AG04449 (cell line): ENCODE data around the gene MGAT4A.

Experiments used
- CTCF ChIA-PET: fragments of 350-600 bp; formaldehyde crosslinking; extraction: SDS; loops from one replicate; lab custom pipeline; 2021; ENCODE audit warnings: antibody characterized with exemption; lab: Yijun Ruan, JAX
- POLR2A ChIA-PET: fragments of 400-600, 350-600 bp; formaldehyde crosslinking; extraction: SDS; loops from one replicate; lab custom pipeline; 2020; ENCODE audit warnings: antibody characterized with exemption, inconsistent platforms; lab: Yijun Ruan, JAX
- DNase-seq: peaks from one replicate; pipeline ENCODE4 v3.0.0-alpha.2; 2010; ENCODE audit warnings: low read depth, low spot score
- H3K4me3 ChIP-seq: 2 replicates; pipeline ENCODE4 v1.5.1; 2011; ENCODE audit warnings: low read depth, mild to moderate bottlenecking, control low read depth, low read length
- TF ChIP-seq, protein P1 (sequence below): IDR thresholded peaks from one replicate; pipeline ENCODE4 v1.5.1; 2011; ENCODE audit warnings: mild to moderate bottlenecking, moderate library complexity, low read length, control low read depth, inconsistent platforms; ENCODE audit not compliant: insufficient read depth; ENCODE audit errors: missing control alignments

The MGAT4A gene

DNA sequence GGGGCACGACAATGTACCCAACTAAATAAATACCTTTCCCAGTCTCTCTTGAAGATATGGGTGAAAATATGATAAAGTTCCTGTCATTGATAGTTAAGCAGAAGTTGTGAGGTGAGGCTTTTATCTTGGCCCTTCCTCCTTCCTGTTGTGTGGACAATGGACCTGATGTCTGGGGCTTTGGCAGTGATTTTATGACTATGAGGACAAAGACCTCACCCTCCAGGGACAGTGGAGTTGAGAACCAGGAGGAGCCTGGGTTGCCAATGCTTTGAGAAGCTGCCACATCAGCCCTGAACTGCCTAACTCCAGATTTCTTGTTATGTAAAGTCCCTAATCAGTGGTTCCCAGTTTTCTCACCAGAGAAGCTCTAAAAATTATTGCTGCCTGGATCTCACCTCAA, 20.8 kb upstream of the MGAT4A start:
- CTCF ChIA-PET = no interaction called here
- POLR2A ChIA-PET = no interaction called here
- DNase-seq = no peak
- no peak overlapping the region for H3K4me3 ChIP-seq
- TF ChIP-seq, protein P1, sequence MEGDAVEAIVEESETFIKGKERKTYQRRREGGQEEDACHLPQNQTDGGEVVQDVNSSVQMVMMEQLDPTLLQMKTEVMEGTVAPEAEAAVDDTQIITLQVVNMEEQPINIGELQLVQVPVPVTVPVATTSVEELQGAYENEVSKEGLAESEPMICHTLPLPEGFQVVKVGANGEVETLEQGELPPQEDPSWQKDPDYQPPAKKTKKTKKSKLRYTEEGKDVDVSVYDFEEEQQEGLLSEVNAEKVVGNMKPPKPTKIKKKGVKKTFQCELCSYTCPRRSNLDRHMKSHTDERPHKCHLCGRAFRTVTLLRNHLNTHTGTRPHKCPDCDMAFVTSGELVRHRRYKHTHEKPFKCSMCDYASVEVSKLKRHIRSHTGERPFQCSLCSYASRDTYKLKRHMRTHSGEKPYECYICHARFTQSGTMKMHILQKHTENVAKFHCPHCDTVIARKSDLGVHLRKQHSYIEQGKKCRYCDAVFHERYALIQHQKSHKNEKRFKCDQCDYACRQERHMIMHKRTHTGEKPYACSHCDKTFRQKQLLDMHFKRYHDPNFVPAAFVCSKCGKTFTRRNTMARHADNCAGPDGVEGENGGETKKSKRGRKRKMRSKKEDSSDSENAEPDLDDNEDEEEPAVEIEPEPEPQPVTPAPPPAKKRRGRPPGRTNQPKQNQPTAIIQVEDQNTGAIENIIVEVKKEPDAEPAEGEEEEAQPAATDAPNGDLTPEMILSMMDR = no peak

DNA sequence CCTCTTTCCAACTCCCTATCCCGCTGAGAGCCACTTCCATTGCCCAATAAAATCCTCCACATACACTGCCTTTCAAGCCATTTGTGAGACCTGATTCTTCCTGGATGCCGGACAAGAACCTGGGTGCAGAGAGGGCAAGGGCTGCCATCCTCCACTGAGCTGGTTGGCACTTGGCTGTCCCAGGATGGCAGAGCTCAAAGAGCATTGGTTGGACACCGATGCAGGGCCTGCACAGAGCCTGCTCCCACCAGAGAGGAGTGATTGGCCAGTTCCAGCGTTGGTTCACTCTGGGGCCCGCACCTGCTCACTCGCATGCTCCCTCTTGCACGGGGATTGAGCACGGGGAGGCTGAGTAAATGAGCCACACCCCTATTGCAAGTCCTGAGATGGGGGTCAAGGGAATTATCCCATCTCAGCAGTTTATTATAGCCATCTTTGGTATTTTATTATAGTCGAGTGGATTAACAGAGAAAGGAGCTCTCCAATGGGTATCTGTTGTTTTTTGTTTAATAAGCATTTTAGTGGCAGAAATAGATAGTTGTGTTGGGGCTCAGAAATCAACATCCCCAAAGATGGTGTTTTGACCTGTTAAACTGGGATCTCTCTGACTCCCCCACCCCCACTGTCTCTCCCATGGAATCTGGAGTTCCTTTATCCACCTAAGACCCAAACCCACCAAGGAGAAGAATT, 19.8 kb upstream of the MGAT4A start:
- H3K4me3 ChIP-seq = no peak overlapping the region
- TF ChIP-seq, protein P1 = no peak
- ChIA-PET CTCF (no interaction called here), POLR2A (no interaction called here)
- no peak for DNase-seq

DNA sequence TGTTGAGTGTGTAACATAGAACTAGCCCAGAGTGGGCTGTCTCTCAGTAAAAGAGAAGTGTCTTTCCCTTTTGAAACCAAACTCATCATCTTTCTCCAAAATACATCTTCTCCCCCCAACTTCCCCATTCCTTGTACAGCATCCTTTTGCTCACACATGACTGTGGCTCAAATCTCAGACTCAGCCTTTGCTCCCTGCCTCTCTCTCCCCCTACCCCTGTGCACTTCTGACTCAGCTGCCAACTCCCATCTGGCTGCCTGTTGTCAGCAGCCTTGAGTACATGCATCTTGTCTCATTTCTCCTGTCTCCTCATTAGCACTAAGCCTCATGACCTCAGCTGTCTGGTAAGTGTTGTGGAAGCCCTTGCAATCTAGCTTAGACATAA, 18.1 kb upstream of the MGAT4A start:
- POLR2A ChIA-PET = no interaction called here
- CTCF ChIA-PET = no interaction called here
- H3K4me3 ChIP-seq = no peak overlapping the region
- TF ChIP-seq, protein P1 = no peak
- DNase-seq = no peak

DNA sequence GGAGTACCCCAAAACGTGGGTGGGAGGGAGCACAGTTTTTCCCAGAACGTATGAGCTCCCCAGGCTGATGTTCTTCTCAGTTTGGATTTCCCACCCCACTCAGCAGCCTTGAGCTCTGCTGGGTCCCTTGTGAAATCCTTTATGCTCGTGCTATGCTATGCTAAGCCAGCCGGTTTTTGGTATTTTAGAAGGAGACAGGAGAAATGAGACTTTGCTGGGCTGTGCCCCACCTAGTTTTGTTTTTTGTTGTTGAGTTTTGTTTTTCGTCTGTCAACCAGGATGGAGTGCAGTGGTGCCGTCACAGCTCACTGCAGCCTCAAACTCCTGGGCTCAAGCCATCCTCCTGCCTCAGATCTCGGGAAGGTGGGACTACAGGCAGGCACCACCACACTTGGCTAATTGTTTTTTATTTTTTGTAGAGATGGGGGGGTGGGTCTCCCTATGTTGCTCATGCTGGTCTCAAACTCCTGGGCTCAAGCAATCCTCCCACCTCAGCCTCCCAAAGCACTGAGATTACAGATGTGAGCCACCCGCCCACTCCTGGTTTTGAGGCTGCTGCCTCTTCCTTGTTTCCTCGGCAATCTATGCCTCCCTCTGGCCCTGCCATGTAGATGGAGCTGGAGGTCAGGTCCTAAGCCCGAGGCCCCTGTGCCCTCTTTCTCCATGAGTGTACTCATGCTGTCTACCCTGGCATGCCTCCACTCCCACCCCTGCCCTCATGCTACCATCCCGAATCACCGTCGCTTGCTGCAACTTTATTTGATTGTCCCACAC, 17.5 kb upstream of the MGAT4A start:
- ChIA-PET CTCF (interaction anchor here (0.5 kb wide), 1 partner anchor 37 kb away, joined by 3 read pairs; no protein-coding TSS in a partner anchor), POLR2A (no interaction called here)
- no peak overlapping the region for H3K4me3 ChIP-seq
- no peak for DNase-seq
- TF ChIP-seq, protein P1 = no peak

DNA sequence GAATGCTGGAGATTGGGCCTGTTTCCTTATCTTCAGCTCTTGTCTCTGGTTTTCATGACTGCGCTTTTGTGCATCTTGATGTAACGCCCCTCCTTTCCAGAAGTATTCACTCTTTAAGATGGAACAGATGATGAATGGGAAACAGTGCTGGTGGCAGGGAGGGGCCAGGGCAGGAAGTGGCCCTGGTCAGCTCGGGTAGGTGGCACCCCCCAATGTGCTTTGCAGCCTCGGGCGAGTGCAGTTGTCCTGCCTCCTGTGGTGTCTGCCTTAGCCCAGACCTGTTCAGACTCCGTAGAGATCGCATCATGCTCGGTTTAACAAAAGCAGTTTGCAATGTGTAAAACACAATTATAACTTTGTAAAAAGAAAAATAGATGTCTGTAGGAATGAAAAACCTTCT, 17.0 kb upstream of the MGAT4A start:
- DNase-seq = no peak
- H3K4me3 ChIP-seq = no peak overlapping the region
- ChIA-PET CTCF (no interaction called here), POLR2A (no interaction called here)
- TF ChIP-seq, protein P1 = no peak

DNA sequence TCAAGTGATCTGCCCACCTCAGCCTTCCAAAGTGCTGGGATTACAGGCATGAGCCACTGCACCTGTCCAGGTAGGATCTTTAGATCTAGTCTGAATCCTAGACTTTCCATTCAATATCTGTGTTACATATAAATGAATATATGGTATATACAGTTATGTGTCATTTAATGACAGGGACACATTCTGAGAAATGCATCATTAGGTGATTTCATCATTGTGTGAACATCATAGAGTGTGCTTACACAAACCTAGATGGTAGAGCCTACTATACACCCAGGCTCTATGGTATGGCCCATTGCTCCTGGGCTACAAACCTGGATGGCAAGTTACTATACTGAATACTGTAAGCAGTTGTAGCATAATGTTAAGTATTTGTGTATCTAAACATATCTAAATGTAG, 15.5 kb upstream of the MGAT4A start:
- DNase-seq = no peak
- ChIA-PET POLR2A (no interaction called here), CTCF (no interaction called here)
- no peak overlapping the region for H3K4me3 ChIP-seq
- TF ChIP-seq, protein P1 = no peak
